NCI-H510A (cell line): Measurements from ENCODE around the gene AARS2.

ENCODE experiments used
- DNase-seq: peaks from one replicate; lab custom pipeline; 2025; lab: John Stamatoyannopoulos, UW

AARS2 gene

GRCh38 chr6:44262467-44263353, 50.4 kb downstream of the AARS2 start:
- no peak for DNase-seq

GRCh38 chr6:44261581-44261980, 51.6 kb downstream of the AARS2 start:
- no peak for DNase-seq

DNA sequence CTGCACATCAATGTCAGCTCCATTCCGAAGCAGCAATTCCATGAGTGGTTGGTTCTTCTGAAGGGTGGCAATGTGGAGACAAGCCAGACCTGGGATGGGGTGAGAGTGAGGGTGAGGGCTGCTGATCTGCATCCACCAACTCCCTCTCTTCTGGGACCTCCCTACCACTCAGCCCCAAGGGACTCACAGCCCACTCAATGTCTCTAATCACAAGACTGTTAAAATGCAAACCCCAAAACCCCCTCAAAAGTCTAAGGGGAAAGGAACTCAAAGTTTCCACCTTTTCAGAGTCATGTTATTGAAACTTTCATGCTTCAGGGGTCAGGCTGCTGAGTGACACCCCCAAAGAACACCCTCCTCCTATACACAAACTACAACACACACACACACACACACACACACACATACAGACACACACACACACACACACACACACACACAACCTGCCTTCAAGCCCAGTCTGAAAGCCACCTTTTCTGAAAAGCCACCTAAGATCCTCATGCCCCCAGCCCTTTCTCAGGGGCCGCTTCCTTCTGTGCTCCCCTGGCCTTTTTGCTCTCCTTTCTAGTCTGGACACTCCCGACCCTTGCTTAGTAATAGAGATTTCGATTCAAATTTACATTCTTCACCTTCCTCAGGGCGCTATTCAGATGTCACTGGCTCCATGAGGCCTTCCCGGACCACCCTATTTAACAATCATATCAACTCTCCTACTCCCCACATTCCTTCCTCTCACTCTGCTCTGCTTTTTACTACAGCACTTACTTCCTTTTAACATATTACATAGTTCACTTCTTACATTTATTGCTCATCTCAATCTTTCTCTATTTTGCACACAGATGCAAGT, 52.5 kb downstream of the AARS2 start:
- no peak for DNase-seq

DNA sequence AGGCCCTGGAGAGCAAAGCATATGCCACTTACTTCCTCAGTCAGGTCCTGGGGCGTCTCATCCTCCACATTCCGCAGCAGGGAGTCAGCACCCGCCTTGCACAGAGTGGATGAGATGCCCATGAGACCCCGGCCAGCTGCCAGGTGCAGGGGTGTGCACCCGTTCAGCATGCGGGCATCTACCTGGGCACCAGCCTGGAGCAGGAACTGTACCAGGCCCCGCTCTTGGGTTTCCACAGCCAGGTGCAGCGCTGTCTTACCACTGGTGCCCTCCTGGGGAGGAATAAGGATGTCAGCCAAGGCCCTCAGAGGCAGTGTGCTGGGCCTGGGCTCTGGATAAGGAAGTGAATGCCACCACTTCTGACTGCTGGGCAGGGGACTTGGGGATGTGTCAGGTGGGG, 53.1 kb downstream of the AARS2 start:
- no peak for DNase-seq

- no peak for DNase-seq
These were observed 54.2 kb downstream of the AARS2 start for GRCh38 chr6:44258921-44259320.

- no peak for DNase-seq
These were observed 54.8 kb downstream of the AARS2 start for GRCh38 chr6:44258325-44258863.

- DNase-seq: no peak
These were observed 55.3 kb downstream of the AARS2 start for GRCh38 chr6:44257753-44258324.

- peak; percentile 79 for DNase-seq
These were observed 56.0 kb downstream of the AARS2 start, which contains the start of gene SLC35B2 for GRCh38 chr6:44257025-44257752. Gene SLC35B2 (minus strand): TSS chr6:44257528. CDS start chr6:44257410, 118 bp downstream.

- no peak for DNase-seq
These were observed 56.4 kb downstream of the AARS2 start for GRCh38 chr6:44256775-44257024.

DNA sequence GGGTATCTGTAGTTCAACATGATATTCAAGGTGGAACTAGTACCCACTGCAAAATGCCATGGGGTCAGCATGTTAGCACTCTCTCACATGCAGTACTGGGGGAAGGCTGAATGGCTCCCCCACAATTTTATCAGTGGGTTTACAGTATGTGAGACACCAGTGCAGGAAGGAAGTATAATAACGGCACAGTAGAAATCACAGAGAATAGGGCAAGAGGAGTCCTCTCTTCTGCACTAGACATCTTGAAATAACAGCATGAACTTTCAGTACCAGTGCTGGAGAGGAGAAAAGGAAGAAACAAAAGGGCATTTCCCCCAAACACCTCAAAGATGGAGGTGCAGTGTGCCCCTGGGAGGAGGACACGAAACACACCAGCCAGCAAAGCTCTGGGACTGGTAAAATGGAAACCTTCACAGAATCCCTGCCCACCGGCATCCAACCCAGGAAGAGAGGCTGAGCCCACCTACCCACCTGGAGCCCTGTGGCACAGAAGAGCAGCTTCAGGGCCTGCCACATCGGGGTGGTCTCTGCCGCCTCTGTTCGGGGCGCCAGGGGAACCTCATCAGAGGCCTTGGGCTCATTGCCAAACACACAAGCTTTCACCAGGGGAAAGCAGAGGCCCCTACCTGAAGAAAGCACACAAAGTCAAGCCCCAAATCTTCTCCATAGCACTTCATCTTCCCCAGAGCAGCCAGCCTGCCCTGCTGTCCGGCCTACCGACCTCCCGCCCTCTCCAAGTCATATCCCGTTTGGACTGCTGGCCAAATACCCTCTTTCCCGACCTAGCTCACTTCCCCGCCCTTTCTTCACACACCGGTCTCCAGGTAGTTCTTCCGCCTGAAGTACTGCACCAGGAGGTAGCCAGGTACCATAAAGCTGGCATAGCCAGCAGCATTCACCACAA, 57.0 kb downstream of the AARS2 start:
- DNase-seq: no peak

DNA sequence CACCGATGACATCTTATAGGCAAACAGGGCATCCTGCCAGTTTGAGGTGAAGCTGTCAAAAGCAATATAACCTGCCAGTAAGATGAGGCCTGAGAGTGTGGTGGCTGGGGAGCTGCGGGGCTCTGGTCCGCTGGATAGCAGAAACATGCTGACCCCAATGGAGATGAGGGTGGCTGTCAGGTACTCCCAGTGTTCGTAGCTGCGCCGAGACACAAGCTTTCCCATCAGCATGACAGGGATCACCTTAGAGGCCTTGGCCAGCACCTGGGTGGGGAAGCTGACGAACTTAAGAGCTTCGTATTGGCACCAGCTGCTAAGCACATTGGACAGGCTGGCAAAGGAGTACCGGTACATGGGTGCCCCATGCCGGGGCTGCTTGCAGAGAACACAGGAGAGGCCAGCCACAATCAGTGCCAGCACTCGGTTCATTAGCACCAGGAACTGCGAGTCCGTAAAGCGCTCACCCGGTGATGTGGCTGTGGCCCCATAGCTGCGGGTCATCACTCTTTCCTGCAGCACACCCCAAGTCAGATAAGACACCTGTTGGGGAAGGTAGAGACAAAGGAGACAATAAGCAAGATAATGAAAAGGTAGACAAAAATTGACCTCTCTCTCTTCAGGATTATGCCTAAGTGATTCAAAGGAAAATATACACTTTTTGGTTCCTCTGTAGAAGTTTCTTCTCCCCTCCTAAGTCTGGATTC, 57.9 kb downstream of the AARS2 start:
- no peak for DNase-seq

GRCh38 chr6:44254191-44255104, 58.7 kb downstream of the AARS2 start:
- no peak for DNase-seq

DNA sequence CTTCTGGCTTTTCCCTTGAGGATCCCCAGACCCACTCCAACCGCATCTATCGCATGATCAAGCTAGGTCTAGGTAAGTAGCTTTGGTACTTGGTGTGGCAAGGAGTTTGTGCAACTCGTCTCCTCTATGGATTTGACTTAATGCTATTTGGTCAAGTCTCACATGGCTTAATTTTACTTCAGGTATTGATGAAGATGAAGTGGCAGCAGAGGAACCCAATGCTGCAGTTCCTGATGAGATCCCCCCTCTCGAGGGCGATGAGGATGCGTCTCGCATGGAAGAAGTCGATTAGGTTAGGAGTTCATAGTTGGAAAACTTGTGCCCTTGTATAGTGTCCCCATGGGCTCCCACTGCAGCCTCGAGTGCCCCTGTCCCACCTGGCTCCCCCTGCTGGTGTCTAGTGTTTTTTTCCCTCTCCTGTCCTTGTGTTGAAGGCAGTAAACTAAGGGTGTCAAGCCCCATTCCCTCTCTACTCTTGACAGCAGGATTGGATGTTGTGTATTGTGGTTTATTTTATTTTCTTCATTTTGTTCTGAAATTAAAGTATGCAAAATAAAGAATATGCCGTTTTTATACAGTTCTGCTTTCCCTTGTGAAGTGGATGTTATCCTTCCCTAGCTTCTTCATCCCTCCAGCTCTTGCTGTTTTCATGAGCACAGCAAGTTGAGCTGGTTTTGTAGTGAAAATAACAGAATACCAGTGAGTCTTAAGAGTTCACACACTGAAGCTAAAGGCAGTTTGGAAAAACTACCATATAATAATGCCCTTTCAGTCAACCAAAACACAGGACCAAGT, 59.6 kb downstream of the AARS2 start:
- DNase-seq: no peak

GRCh38 chr6:44251576-44252524, 61.3 kb downstream of the AARS2 start:
- DNase-seq: no peak

DNA sequence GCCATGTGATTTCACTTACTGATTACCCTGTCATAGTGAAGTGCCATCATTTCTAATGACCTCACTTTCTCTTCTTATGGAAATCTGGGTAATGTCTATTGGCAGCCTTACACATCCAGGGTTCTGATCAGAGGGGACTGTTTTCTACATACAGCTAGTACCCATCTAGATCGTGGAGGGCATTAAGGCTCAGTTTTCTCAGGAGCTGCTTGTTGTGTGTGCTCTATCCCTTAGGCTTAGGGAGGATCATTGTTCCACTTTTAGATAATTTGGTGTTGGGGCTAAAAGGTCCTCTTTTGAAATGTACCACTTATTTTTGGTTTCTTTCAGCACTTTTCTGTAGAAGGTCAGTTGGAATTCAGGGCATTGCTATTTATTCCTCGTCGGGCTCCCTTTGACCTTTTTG, 62.4 kb downstream of the AARS2 start:
- no peak for DNase-seq

DNA sequence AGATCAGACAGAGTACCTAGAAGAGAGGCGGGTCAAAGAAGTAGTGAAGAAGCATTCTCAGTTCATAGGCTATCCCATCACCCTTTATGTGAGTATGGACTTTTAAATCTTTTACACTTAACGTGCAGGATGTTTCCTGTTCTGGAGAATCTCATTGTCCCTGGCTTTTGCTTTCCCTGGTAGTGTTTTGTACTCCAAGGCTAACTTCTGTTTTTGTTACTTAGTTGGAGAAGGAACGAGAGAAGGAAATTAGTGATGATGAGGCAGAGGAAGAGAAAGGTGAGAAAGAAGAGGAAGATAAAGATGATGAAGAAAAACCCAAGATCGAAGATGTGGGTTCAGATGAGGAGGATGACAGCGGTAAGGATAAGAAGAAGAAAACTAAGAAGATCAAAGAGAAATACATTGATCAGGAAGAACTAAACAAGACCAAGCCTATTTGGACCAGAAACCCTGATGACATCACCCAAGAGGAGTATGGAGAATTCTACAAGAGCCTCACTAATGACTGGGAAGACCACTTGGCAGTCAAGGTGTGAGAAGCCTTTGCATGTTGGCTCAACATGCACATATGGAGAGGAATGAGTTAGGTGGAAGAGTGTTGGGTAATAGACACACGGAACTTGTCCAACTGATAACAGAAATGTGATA, 63.0 kb downstream of the AARS2 start:
- DNase-seq: no peak
